ENCODE results near the gene FGD5. TPM values are rescaled to one million over a fixed set of nuclear protein-coding genes. Genes with fewer than 3 reads are reported as not detected.
A peak's percentile ranks its signal among the peaks of the same experiment; 100 is the strongest.

The FGD5 gene
- total and polyA plus RNA-seq, 9 of the 15 experiments (the other 6 are each of a cell fraction or from before 2014, with no cell fraction given): 0.18 TPM; not detected in 8

- TF ChIP-seq GABPB2 (CRISPR knock-in tag; conservative IDR thresholded peaks at IDR 0.05) (no peak), MCM7 (IDR thresholded peaks at IDR 0.05) (no peak)
Measured at GRCh38 chr3:14772533-14773138, 46.1 kb upstream of the FGD5 start (continued).

DNA sequence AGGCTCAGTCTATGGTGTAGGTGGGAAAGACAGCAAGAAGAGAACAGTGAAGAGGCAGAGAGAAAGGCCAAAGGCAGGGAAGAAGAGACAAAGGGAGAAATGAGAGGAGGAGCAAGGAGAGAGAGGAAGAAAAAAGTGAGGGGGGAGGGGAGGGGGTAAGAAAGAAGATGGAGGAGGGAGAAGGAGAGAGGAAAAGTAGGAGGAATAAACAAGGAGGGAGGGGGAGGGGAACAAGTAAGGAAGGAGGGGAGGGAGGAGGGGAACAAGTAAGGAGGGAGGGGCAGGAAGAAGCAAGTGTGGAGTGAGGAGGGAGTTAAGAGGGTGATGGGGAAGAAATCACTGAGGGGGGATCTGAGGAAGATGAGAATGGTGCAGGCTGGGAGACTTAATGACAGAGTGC, 45.5 kb upstream of the FGD5 start:
- no peak for ATAC-seq
- H3K27ac ChIP-seq (ENCODE audit: extremely low read depth, low read depth, low read length): no peak overlapping the region
- in situ Hi-C loops (cut with MboI) (no loop called here), intact Hi-C loops (cut with micrococcal nuclease) (no loop called here)
- H3K4me2 ChIP-seq (ENCODE audit: insufficient read depth, low read length): no peak overlapping the region
- no peaks in the 10 kb centered on the region for H3K9me3 ChIP-seq (replicated peaks; ENCODE audit: control insufficient read depth, insufficient read depth, low read depth, low read length)
- 0 out of 2 replicates have a peak, but pooled peaks cover 3% of the 10 kb centered on the region for H4K20me1 ChIP-seq (replicated peaks; ENCODE audit: control insufficient read depth, insufficient read depth, low read length)
- H3K9me1 ChIP-seq (ENCODE audit: control insufficient read depth, insufficient read depth, low read length): peaks cover 4% of the 10 kb centered on the region
- H3K9ac ChIP-seq (ENCODE audit: insufficient read depth in 1 of 2, low read depth in 2 of 2, low read length in 2 of 2): no peak overlapping the region
- no peaks in the 10 kb centered on the region for H3K79me2 ChIP-seq (ENCODE audit: control insufficient read depth, insufficient read depth, low read length)
- CTCF ChIA-PET (ENCODE audit: low intra/inter-chr PET ratio): no interaction called here
- no peak for FAIRE-seq
- H3K27me3 ChIP-seq (ENCODE audit: control insufficient read depth in 2 of 2, insufficient read depth in 2 of 2, low read length in 2 of 2): peaks cover 35 to 71% of the 10 kb centered on the region in 2 experiments; a peak in 4 of 5 replicates
- BruUV-seq (replicated peaks): no TSS peak
- H2AFZ ChIP-seq (ENCODE audit: low read depth, low read length): no peak overlapping the region
- H3K4me3 ChIP-seq: no peak overlapping the region
- POLR2A ChIA-PET: no interaction called here
- TF ChIP-seq, protein P1, sequence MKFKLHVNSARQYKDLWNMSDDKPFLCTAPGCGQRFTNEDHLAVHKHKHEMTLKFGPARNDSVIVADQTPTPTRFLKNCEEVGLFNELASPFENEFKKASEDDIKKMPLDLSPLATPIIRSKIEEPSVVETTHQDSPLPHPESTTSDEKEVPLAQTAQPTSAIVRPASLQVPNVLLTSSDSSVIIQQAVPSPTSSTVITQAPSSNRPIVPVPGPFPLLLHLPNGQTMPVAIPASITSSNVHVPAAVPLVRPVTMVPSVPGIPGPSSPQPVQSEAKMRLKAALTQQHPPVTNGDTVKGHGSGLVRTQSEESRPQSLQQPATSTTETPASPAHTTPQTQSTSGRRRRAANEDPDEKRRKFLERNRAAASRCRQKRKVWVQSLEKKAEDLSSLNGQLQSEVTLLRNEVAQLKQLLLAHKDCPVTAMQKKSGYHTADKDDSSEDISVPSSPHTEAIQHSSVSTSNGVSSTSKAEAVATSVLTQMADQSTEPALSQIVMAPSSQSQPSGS (CRISPR knock-in tag; IDR thresholded peaks at IDR 0.05): no peak
- TF ChIP-seq ZNF512 (tag; IDR thresholded peaks at IDR 0.05): 0 out of 2 replicates have a peak, but pooled peaks have one; percentile 16
- no peak for TF ChIP-seq SRF (CRISPR knock-in tag; IDR thresholded peaks at IDR 0.05)
- no peak for TF ChIP-seq ZNF77 (CRISPR knock-in tag; IDR thresholded peaks at IDR 0.05)
- no peaks in the 10 kb centered on the region for H3K36me3 ChIP-seq (ENCODE audit: control insufficient read depth, insufficient read depth, low read length)
- no peak for DNase-seq (ENCODE audit: extremely low read depth in 1 of 4, low spot score in 3 of 4)
- H3K4me1 ChIP-seq (replicated peaks in 1 of 2; ENCODE audit: control insufficient read depth in 2 of 2, insufficient read depth in 2 of 2, low read length in 2 of 2): peaks cover 0 to 8% of the 10 kb centered on the region in 2 experiments; a peak in 2 of 5 replicates

Measured in K562 (cell line).